Stomach (tissue), 9 donors: ENCODE data around the gene WDR1. TPM values are rescaled to one million over a fixed set of nuclear protein-coding genes. Genes with fewer than 3 reads are reported as not detected.

Experiments used
- DNase-seq, 2 donors: peaks; one replicate each; pipeline versions ENCODE4 v3.0.0 to v3.0.0-alpha.2; 2013 to 2019
- H3K27ac ChIP-seq, 5 donors: fragments of 200-600 bp in 4 of 5; sonication (generic) in 4 of 5; one replicate each; pipeline ENCODE4 v1.5.1; 2013 to 2019; ENCODE audit warnings: mild to moderate bottlenecking in 1 of 5, moderate library complexity in 1 of 5
- H3K27me3 ChIP-seq, 3 donors: fragments of 200-600 bp; sonication (generic); one replicate each; pipeline ENCODE4 v1.5.1; 2017 to 2019; ENCODE audit warnings: mixed run types in 1 of 3
- H3K36me3 ChIP-seq, 4 donors: fragments of 200-600 bp; sonication (generic); 1 replicate in 3 of 4; 2 replicates in 1 of 4; pipeline ENCODE4 v1.5.1; 2016 to 2019
- H3K4me1 ChIP-seq, 4 donors: fragments of 200-600 bp; sonication (generic); one replicate each; pipeline ENCODE4 v1.5.1; 2016 to 2019
- H3K4me3 ChIP-seq, 4 donors: fragments of 200-600 bp; sonication (generic) in 3 of 4; one replicate each; pipeline ENCODE4 v1.5.1; 2016 to 2019; ENCODE audit warnings: mild to moderate bottlenecking in 1 of 4
- H3K9me3 ChIP-seq, 4 donors: fragments of 200-600 bp; sonication (generic); one replicate each; pipeline ENCODE4 v1.5.1; 2016 to 2019
- EP300 ChIP-seq: sonication (generic); formaldehyde crosslinking; IDR thresholded peaks from one replicate; pipeline ENCODE4 v1.6.1; 2017; ENCODE audit warnings: antibody characterized with exemption
- POLR2A ChIP-seq, 4 donors: fragments of 450-650 bp; IDR thresholded peaks; one replicate each; pipeline ENCODE4 v1.6.1; 2016; ENCODE audit warnings: antibody characterized with exemption in 4 of 4, control low read depth in 2 of 4, mild to moderate bottlenecking in 1 of 4, moderate library complexity in 1 of 4
- POLR2AphosphoS5 ChIP-seq, 3 donors: sonication (generic); formaldehyde crosslinking; IDR thresholded peaks; one replicate each; pipeline ENCODE4 v1.6.1; 2016; ENCODE audit warnings: antibody characterized with exemption in 3 of 3
- WGBS, 5 donors: extraction: QIAGEN DNeasy Blood & Tissue Kit in 3 of 5; methylation state at CpG; one replicate each; pipeline versions ENCODE4 v1.1.5 to v1.1.7; 2013 to 2018; 5-methylcytosine and 5-hydroxymethylcytosine counted together
- intact Hi-C: fragments of 100-400 bp; cut with DNase I; formaldehyde crosslinking; loops from one replicate; pipeline ENCODE4 v1.15.1; 2023; ENCODE audit warnings: low total_unique reads
- polyA plus RNA-seq, 3 donors: library from polyadenylated mRNA; stranded (reverse); fragments of 200-250 nt; gene quantifications; one replicate each; pipeline ENCODE4 v1.2.3, GENCODE V29; 2013
- total RNA-seq, 5 donors: library from RNA; depleted of rRNA; stranded (reverse); fragments of >200 nt; gene quantifications; one replicate each; pipeline versions ENCODE4 v1.1.0 to v1.2.3, GENCODE V29; 2014 to 2016
- TF ChIP-seq, protein P1 (sequence below), 7 experiments: fragments of 450-650 bp in 4 of 7; fragments of 200-600 bp in 3 of 7; sonication (generic) in 3 of 7; IDR thresholded peaks; one replicate each; pipeline ENCODE4 v1.5.1; 2016 to 2019; ENCODE audit warnings: antibody characterized with exemption in 7 of 7, control low read depth in 2 of 7, mild to moderate bottlenecking in 1 of 7
- donor health status: healthy with polysubstance abuse.
- donor health status: Bipolar disorder and iron deficiency.
- donor health status: healthy.

WDR1 gene
- total and polyA plus RNA-seq, 8 donors: 52.4 to 167 (median 110) TPM

DNA sequence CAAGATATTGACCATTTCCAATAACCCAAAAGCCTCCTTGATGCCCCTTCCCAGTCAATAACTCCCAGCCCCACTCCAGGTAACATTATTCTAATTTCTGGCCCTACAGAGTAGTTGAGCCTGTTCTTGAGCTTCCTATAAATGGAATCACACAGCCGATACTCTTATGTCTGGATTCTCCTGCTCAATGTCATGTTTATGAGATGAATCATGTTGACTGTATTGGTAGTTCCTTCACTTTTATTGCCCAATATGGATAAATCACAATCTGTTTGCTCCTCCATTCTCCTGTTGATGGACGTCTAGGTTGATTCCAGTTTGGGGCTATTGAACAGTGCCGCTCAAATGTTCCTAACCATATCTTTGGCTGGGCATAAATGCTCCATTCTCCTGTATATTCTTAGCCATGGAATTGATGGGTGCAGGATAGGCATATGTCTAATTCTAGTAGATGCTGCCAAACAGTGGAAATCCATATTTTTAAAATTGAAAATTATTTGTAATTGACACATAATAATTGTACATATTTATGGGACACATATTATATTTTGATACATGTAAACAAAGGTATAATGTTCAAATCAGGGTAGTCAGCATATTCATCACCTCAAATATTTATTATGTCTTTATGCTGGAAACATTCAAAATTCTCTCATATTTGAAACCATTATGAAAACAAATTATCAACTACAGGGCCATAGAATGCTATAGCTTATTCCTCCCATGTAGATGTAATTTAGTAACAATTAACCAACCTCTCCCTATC is 54.8 kb downstream of the WDR1 start:
- peaks cover 0 to 12% (median 0%) of the 10 kb centered on the region in 4 donors for H3K4me1 ChIP-seq
- no peak overlapping the region for H3K27ac ChIP-seq
- H3K36me3 ChIP-seq: peaks cover 0 to 24% (median 16%) of the 10 kb centered on the region in 4 donors
- 90 to 94% (median 91%) methylated on average over 3 of the region's 3 CpGs for whole genome bisulfite sequencing, 5 donors
- intact Hi-C loops: no loop called here
- no peaks in the 10 kb centered on the region for H3K9me3 ChIP-seq
- DNase-seq: no peak
- H3K4me3 ChIP-seq: no peak overlapping the region
- H3K27me3 ChIP-seq: no peaks in the 10 kb centered on the region
- TF ChIP-seq EP300 (no peak), POLR2AphosphoS5 (IDR thresholded peaks at IDR 0.05) (no peak), POLR2A (IDR thresholded peaks at IDR 0.05) (no peak)
- TF ChIP-seq, protein P1, sequence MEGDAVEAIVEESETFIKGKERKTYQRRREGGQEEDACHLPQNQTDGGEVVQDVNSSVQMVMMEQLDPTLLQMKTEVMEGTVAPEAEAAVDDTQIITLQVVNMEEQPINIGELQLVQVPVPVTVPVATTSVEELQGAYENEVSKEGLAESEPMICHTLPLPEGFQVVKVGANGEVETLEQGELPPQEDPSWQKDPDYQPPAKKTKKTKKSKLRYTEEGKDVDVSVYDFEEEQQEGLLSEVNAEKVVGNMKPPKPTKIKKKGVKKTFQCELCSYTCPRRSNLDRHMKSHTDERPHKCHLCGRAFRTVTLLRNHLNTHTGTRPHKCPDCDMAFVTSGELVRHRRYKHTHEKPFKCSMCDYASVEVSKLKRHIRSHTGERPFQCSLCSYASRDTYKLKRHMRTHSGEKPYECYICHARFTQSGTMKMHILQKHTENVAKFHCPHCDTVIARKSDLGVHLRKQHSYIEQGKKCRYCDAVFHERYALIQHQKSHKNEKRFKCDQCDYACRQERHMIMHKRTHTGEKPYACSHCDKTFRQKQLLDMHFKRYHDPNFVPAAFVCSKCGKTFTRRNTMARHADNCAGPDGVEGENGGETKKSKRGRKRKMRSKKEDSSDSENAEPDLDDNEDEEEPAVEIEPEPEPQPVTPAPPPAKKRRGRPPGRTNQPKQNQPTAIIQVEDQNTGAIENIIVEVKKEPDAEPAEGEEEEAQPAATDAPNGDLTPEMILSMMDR (IDR thresholded peaks at IDR 0.05): no peak

DNA sequence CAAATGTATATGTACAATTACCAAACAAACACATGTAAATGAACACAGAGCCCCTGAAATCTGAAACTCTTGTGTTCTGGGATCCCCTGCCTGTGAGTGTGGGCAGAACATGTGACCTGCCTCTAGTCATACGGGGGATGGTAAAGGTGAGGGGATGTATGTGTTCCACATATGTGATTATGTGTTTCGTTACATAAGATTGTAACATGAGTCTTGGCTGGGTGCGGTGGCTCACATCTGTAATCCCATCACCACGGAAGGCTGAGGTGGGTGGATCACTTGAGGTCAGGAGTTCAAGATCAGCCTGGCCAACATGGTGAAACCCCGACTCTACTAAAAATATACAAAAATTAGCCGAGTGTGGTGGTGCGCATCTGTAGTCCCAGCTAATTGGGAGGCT is 58.2 kb downstream of the WDR1 start:
- Histone ChIP-seq H3K36me3 (no peaks in the 10 kb centered on the region), H3K4me1 (peaks cover 0 to 3% (median 0%) of the 10 kb centered on the region in 4 donors), H3K27ac (no peak overlapping the region), H3K9me3 (no peaks in the 10 kb centered on the region), H3K4me3 (no peak overlapping the region), H3K27me3 (no peaks in the 10 kb centered on the region)
- no peak for DNase-seq
- no peak for TF ChIP-seq POLR2A (IDR thresholded peaks at IDR 0.05)
- TF ChIP-seq POLR2AphosphoS5 (IDR thresholded peaks at IDR 0.05): no peak
- no peak for TF ChIP-seq EP300
- TF ChIP-seq, protein P1 (IDR thresholded peaks at IDR 0.05): no peak
- intact Hi-C loops: no loop called here
- 93 to 96% (median 95%) methylated on average over 7 of the region's 7 CpGs for WGBS, 5 donors

DNA sequence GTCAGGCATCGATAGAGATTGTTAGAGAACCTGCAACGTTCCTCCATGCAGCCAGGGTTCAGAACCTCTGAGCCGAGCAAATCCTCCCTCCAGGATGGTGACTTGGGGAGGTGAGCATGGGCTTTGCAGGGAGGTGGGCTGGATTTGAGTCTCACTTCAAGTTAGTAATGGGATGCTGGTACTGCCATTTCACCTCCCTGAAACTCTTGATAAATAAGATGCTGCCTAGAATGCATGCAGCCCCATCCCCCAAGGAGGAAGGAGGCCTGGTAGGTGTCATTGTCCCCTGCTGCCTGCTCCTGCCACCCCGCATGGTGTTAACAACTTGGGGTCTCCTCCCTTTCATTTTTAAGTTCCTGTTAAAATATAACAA is 59.6 kb downstream of the WDR1 start:
- WGBS, 5 donors: 76 to 87% (median 80%) methylated on average over 4 of the region's 4 CpGs
- H3K4me3 ChIP-seq: no peak overlapping the region

DNA sequence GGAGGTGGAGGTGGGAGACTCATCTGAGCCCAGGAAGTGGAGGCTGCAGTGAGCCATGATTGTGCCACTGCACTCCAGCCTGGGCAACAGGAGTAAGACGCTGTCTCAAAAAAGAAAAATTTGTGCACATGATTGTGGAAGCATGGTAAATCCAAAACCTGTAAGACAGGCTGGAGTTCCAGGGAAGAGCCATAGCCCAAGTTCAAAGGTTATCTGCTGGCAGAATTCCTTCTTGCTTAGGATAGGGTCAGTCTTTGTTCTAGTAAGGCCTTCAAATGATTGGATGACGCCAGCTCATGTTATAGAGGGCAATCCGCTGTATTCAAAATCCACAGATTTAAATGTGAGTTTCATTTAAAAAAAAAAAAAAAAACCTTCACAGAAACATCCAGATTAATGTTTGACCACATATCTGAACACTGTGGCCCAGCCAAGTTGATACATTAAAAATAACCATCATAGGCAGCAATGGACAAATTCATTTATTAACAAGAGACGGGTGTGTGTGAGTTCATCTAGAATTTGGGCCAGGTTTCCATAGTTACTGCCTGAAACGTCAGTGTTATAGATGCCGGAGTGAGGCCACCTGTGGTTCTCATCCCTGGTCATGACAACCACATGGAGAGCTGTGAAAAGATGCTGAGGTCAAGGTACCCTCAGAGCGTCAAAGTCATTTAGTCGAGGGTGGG is 60.1 kb downstream of the WDR1 start:
- Histone ChIP-seq H3K27me3 (no peaks in the 10 kb centered on the region), H3K4me1 (no peaks in the 10 kb centered on the region), H3K36me3 (no peaks in the 10 kb centered on the region), H3K9me3 (no peaks in the 10 kb centered on the region), H3K27ac (no peak overlapping the region), H3K4me3 (no peak overlapping the region)
- intact Hi-C loops: no loop called here
- TF ChIP-seq POLR2A (IDR thresholded peaks at IDR 0.05): no peak
- no peak for TF ChIP-seq EP300
- TF ChIP-seq POLR2AphosphoS5 (IDR thresholded peaks at IDR 0.05): no peak
- TF ChIP-seq, protein P1 (IDR thresholded peaks at IDR 0.05): no peak
- peak in 1 of 2 donors; percentile 71 for DNase-seq
- 56 to 79% (median 65%) methylated on average over 8 of the region's 8 CpGs for WGBS, 5 donors

More for the DNA sequence above, 59.6 kb downstream of the WDR1 start:
- H3K27me3 ChIP-seq: no peaks in the 10 kb centered on the region
- intact Hi-C loops: no loop called here
- no peaks in the 10 kb centered on the region for H3K9me3 ChIP-seq
- TF ChIP-seq EP300 (no peak), POLR2A (IDR thresholded peaks at IDR 0.05) (no peak), POLR2AphosphoS5 (IDR thresholded peaks at IDR 0.05) (no peak)
- TF ChIP-seq, protein P1 (IDR thresholded peaks at IDR 0.05): no peak
- DNase-seq: no peak
- H3K27ac ChIP-seq: no peak overlapping the region
- no peaks in the 10 kb centered on the region for H3K36me3 ChIP-seq
- no peaks in the 10 kb centered on the region for H3K4me1 ChIP-seq
